HepG2 (cell line): ENCODE measurements around the gene ARHGAP35. TPM values are rescaled to one million over a fixed set of nuclear protein-coding genes. Genes with fewer than 3 reads are reported as not detected.

Source experiments
- ATAC-seq: fragments of 200-7000 bp; cut with Tn5 transposase; 3 replicates; pipeline ENCODE4 v1.9.1; 2020; ENCODE audit warnings: mild to moderate bottlenecking, moderate library complexity
- BruUV-seq: library from RNA; stranded (reverse); fragments of 400-500 nt; replicated peaks from 2 replicates; lab custom pipeline; 2021; lab: Mats Ljungman, UMichigan
- CTCF ChIA-PET: fragments of 300-600 bp; formaldehyde crosslinking; extraction: SDS; loops from one replicate; lab custom pipeline; 2021; ENCODE audit warnings: low total read pairs, inconsistent platforms, low intra/inter-chr PET ratio; lab: Yijun Ruan, JAX
- POLR2A ChIA-PET: fragments of 350-600 bp; sonication (Branson Sonifier 250); formaldehyde crosslinking; loops from one replicate; lab custom pipeline; 2020; ENCODE audit warnings: antibody characterized with exemption, inconsistent platforms; lab: Yijun Ruan, JAX
- DNase-seq: peaks from one replicate; pipeline ENCODE4 v3.0.0-alpha.2; 2015; ENCODE audit warnings: low spot score
- FAIRE-seq: peaks from 3 replicates; lab custom pipeline; 2011; peaks lifted over from hg19 to GRCh38; lab: Jason Lieb, UNC
- H2AFZ ChIP-seq: one replicate; pipeline ENCODE4 v1.6.1; 2011; ENCODE audit warnings: low read length, inconsistent platforms
- H3K27ac ChIP-seq: fragments of 300-600 bp; 3 replicates; pipeline ENCODE4 v1.8.0; 2011; ENCODE audit warnings: mixed run types, mild to moderate bottlenecking, mixed read lengths, low read length, inconsistent platforms; ENCODE audit not compliant: insufficient read depth; ENCODE audit errors: extremely low read length
- H3K27me3 ChIP-seq, 2 experiments: fragments of 200-600 bp in 1 of 2; 2 replicates in 1 of 2; 3 replicates in 1 of 2; pipeline versions ENCODE4 v1.6.0 to v1.8.0; 2011; ENCODE audit warnings: low read length in 2 of 2, mild to moderate bottlenecking in 2 of 2, moderate library complexity in 2 of 2, inconsistent platforms in 1 of 2; ENCODE audit not compliant: insufficient read depth in 2 of 2, control insufficient read depth in 1 of 2
- H3K36me3 ChIP-seq, 2 experiments: fragments of 200-600 bp in 1 of 2; replicated peaks in 1 of 2; 2 replicates in 1 of 2; 3 replicates in 1 of 2; pipeline versions ENCODE4 v1.5.1 to v1.8.0; 2011; ENCODE audit warnings: low read length in 2 of 2, inconsistent platforms in 1 of 2; ENCODE audit not compliant: insufficient read depth in 2 of 2, control insufficient read depth in 1 of 2
- H3K4me1 ChIP-seq: 2 replicates; pipeline ENCODE4 v1.5.1; 2012; ENCODE audit warnings: low read length, inconsistent platforms; ENCODE audit not compliant: insufficient read depth
- H3K4me2 ChIP-seq: 2 replicates; pipeline ENCODE4 v1.6.0; 2011; ENCODE audit warnings: low read depth, low read length, inconsistent platforms
- H3K4me3 ChIP-seq, 3 experiments: fragments of 200-600 bp in 1 of 3; sonication (generic), shearing (Covaris generic) in 1 of 3; replicated peaks in 1 of 3; 2 replicates each; pipeline ENCODE4 v1.5.1; 2011 to 2016; ENCODE audit warnings: low read length in 3 of 3, inconsistent platforms in 2 of 3, low read depth in 2 of 3, mild to moderate bottlenecking in 2 of 3, control low read depth in 1 of 3, mixed read lengths in 1 of 3; ENCODE audit not compliant: insufficient read depth in 1 of 3
- H3K79me2 ChIP-seq: one replicate; pipeline ENCODE4 v1.6.1; 2011; ENCODE audit warnings: low read length, inconsistent platforms; ENCODE audit not compliant: insufficient read depth
- H3K9ac ChIP-seq: 2 replicates; pipeline ENCODE4 v1.6.0; 2011; ENCODE audit warnings: mild to moderate bottlenecking, low read depth, low read length, inconsistent platforms; ENCODE audit not compliant: insufficient read depth
- H3K9me3 ChIP-seq: 2 replicates; pipeline ENCODE4 v1.5.1; 2012; ENCODE audit warnings: mild to moderate bottlenecking, low read length
- H4K20me1 ChIP-seq: 2 replicates; pipeline ENCODE4 v1.6.0; 2011; ENCODE audit warnings: inconsistent platforms, mild to moderate bottlenecking, low read length, moderate library complexity; ENCODE audit not compliant: insufficient read depth
- ATF7 ChIP-seq, 2 experiments: fragments of 450-650 bp in 1 of 2; sonication (generic) in 1 of 2; formaldehyde crosslinking in 1 of 2; IDR thresholded peaks; 2 replicates each; pipeline versions ENCODE4 v1.4.0 to v1.6.1; 2016 to 2020; ENCODE audit warnings: antibody characterized with exemption in 1 of 2, mild to moderate bottlenecking in 1 of 2, missing genetic modification reagents in 1 of 2
- CEBPB ChIP-seq: IDR thresholded peaks from 2 replicates; pipeline ENCODE4 v1.6.1; 2011; ENCODE audit warnings: low read depth, low read length, improper control_type of control experiment, borderline replicate concordance
- CEBPG ChIP-seq: IDR thresholded peaks from 2 replicates; pipeline ENCODE4 v1.6.1; 2016
- RERE ChIP-seq: IDR thresholded peaks from 2 replicates; pipeline ENCODE4 v1.6.1; 2016; ENCODE audit warnings: low read depth, missing genetic modification reagents, missing compliant biosample characterization
- ZNF432 ChIP-seq: sonication (generic); formaldehyde crosslinking; IDR thresholded peaks from 2 replicates; pipeline ENCODE4 v1.5.0; 2020; ENCODE audit warnings: missing genetic modification reagents, mild to moderate bottlenecking, borderline replicate concordance
- WGBS: methylation state at CpG from one replicate; pipeline ENCODE4 v1.1.6; 2017; ENCODE audit warnings: low lambda C conversion rate; 5-methylcytosine and 5-hydroxymethylcytosine counted together
- in situ Hi-C: cut with HindIII; loops from 2 replicates; pipeline ENCODE4 v1.10.0; 2017; ENCODE audit warnings: low pct_unique_long_range_greater_than_20kb; ENCODE audit not compliant: extremely low pct_ligation_motif_present
- intact Hi-C: fragments of 100-400 bp; cut with micrococcal nuclease; formaldehyde crosslinking; loops from one replicate; pipeline ENCODE4 v1.10.0; 2022; ENCODE audit not compliant: unreplicated experiment
- polyA plus RNA-seq, 8 experiments: library from polyadenylated mRNA; depleted of rRNA in 3 of 8; stranded (reverse) in 7 of 8; unstranded in 1 of 8; fragments of >200 nt; fragmentation: Illumina TruSeq in 4 of 8; extraction: Trizol in 4 of 8; gene quantifications; 2 replicates each; pipeline versions ENCODE4 v1.2.1 to v1.2.3, GENCODE V29; 2011 to 2016; ENCODE audit warnings: low read depth in 4 of 8, missing spikeins in 1 of 8, mixed read lengths in 1 of 8; ENCODE audit not compliant: insufficient read depth in 1 of 8
- total RNA-seq, 5 experiments: library from RNA; depleted of rRNA; stranded (reverse); fragments of >200 nt; fragmentation: Illumina TruSeq; extraction: Trizol; gene quantifications; 2 replicates each; pipeline ENCODE4 v1.2.3, GENCODE V29; 2016; ENCODE audit warnings: low read depth in 1 of 5
- TF ChIP-seq, protein P1 (sequence below), 2 experiments: fragments of 450-650 bp in 1 of 2; sonication (generic) in 1 of 2; formaldehyde crosslinking; IDR thresholded peaks; 2 replicates each; pipeline versions ENCODE4 v1.5.0 to v1.8.0; 2020 to 2022; ENCODE audit warnings: mild to moderate bottlenecking in 1 of 2, missing genetic modification reagents in 1 of 2

The ARHGAP35 gene
- total and polyA plus RNA-seq, 2 of the 13 experiments (the other 11 are each of a cell fraction or from before 2014, with no cell fraction given), result 30.1 to 30.2 TPM

- intact Hi-C loops, result no loop called here
- CTCF ChIA-PET, result no interaction called here
- in situ Hi-C loops, result no loop called here
- no peak for ATAC-seq
- TF ChIP-seq ZNF432 (CRISPR knock-in tag) (no peak), RERE (no peak), CEBPG (CRISPR knock-in tag) (0 out of 2 replicates have a peak, but pooled peaks have one; percentile 17), CEBPB (0 out of 2 replicates have a peak, but pooled peaks have one; percentile 15), ATF7 (IDR thresholded peaks at IDR 0.05) (peak; percentile 52; the same call in 1 of the 2 replicates), ATF7 (CRISPR knock-in tag; IDR thresholded peaks at IDR 0.05) (no peak)
- TF ChIP-seq, protein P1, sequence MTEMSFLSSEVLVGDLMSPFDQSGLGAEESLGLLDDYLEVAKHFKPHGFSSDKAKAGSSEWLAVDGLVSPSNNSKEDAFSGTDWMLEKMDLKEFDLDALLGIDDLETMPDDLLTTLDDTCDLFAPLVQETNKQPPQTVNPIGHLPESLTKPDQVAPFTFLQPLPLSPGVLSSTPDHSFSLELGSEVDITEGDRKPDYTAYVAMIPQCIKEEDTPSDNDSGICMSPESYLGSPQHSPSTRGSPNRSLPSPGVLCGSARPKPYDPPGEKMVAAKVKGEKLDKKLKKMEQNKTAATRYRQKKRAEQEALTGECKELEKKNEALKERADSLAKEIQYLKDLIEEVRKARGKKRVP (CRISPR knock-in tag; IDR thresholded peaks at IDR 0.05), result 0 out of 4 replicates have a peak, but pooled peaks of 1 of the 2 experiments have one; percentile 17
- TF ChIP-seq, all 625 proteins: peak for 4
- POLR2A ChIA-PET, result no interaction called here
- no peak overlapping the region for H3K27ac ChIP-seq
- H3K4me1 ChIP-seq, result peaks cover 42% of the 10 kb centered on the region
- no peaks in the 10 kb centered on the region for H3K79me2 ChIP-seq
- whole genome bisulfite sequencing, result 62% methylated on average over 19 of the region's 21 CpGs
- DNase-seq (no peak), FAIRE-seq (no peak)
- H3K9ac ChIP-seq, result no peak overlapping the region
- no peaks in the 10 kb centered on the region for H3K9me3 ChIP-seq
- no TSS peak for BruUV-seq
- H4K20me1 ChIP-seq, result no peaks in the 10 kb centered on the region
- no peaks in the 10 kb centered on the region for H3K36me3 ChIP-seq
- H3K4me3 ChIP-seq, result no peak overlapping the region
- peaks cover 0 to under 1% of the 10 kb centered on the region in 2 experiments; a peak in 1 of 5 replicates for H3K27me3 ChIP-seq
- no peak overlapping the region; the same call in 1 of the 2 replicates for H3K4me2 ChIP-seq
- no peak overlapping the region for H2AFZ ChIP-seq
These were observed 35.7 kb upstream of the ARHGAP35 start for GRCh38 chr19:46824890-46825730.
